IMR-90 (cell line): ENCODE measurements around the gene MDM4. TPM values are rescaled to one million over a fixed set of nuclear protein-coding genes. Genes with fewer than 3 reads are reported as not detected.
"Not testable (repeated sequence)": the region's sequence is repeated elsewhere in the genome, so short reads cannot be mapped to it uniquely, and the experiment has no call there.

Experiments
- ATAC-seq: fragments of 200-7000 bp; cut with Tn5 transposase; 2 replicates; pipeline ENCODE4 v1.9.1; 2020; ENCODE audit warnings: low read depth, mild to moderate bottlenecking, moderate library complexity
- BruUV-seq: library from RNA; stranded (reverse); fragments of 400-500 nt; replicated peaks from 2 replicates; lab custom pipeline; 2021; lab: Mats Ljungman, UMichigan
- CTCF ChIA-PET: fragments of 300-600 bp; formaldehyde crosslinking; extraction: SDS; loops from one replicate; lab custom pipeline; 2021; ENCODE audit warnings: antibody characterized with exemption; lab: Yijun Ruan, JAX
- POLR2A ChIA-PET: fragments of 300-600 bp; sonication (Branson Sonifier 250); formaldehyde crosslinking; loops from one replicate; lab custom pipeline; 2022; ENCODE audit warnings: antibody characterized with exemption; ENCODE audit not compliant: unreplicated experiment; lab: Charles Lee
- DNase-seq: peaks from one replicate; pipeline ENCODE4 v3.0.0; 2013
- H2AFZ ChIP-seq: replicated peaks from 2 replicates; pipeline ENCODE3; 2013; ENCODE audit warnings: low read length, mild to moderate bottlenecking; ENCODE audit not compliant: poor library complexity
- H2AK5ac ChIP-seq: 2 replicates; pipeline ENCODE4 v1.6.1; 2013; ENCODE audit warnings: low read depth, low read length, inconsistent platforms
- H2AK9ac ChIP-seq: replicated peaks from 2 replicates; pipeline ENCODE3; 2013; ENCODE audit warnings: mild to moderate bottlenecking, low read depth, low read length, moderate library complexity; ENCODE audit not compliant: poor library complexity
- H2BK120ac ChIP-seq: 2 replicates; pipeline ENCODE4 v1.6.1; 2013; ENCODE audit warnings: low read depth, low read length, inconsistent platforms
- H2BK15ac ChIP-seq: 3 replicates; pipeline ENCODE4 v1.6.1; 2013; ENCODE audit warnings: low read depth, low read length, inconsistent platforms
- H2BK20ac ChIP-seq: 2 replicates; pipeline ENCODE4 v1.6.1; 2013; ENCODE audit warnings: low read depth, mild to moderate bottlenecking, inconsistent platforms, low read length, moderate library complexity
- H2BK5ac ChIP-seq: 2 replicates; pipeline ENCODE4 v1.6.1; 2013; ENCODE audit warnings: mild to moderate bottlenecking, low read depth, low read length, inconsistent platforms; ENCODE audit not compliant: poor library complexity, severe bottlenecking
- H3K14ac ChIP-seq: replicated peaks from 2 replicates; pipeline ENCODE4 v1.6.1; 2013; ENCODE audit warnings: low read depth, low read length, inconsistent platforms
- H3K18ac ChIP-seq: 2 replicates; pipeline ENCODE4 v1.6.1; 2013; ENCODE audit warnings: low read depth, low read length, control low read depth
- H3K23ac ChIP-seq: 2 replicates; pipeline ENCODE4 v1.6.1; 2013; ENCODE audit warnings: low read depth, low read length, inconsistent platforms
- H3K27ac ChIP-seq: 2 replicates; pipeline ENCODE4 v1.5.1; 2013; ENCODE audit warnings: mild to moderate bottlenecking, control low read depth, low read length; ENCODE audit not compliant: insufficient read depth
- H3K27me3 ChIP-seq: 2 replicates; pipeline ENCODE4 v1.6.1; 2013; ENCODE audit warnings: low read length; ENCODE audit not compliant: control insufficient read depth, insufficient read depth
- H3K36me3 ChIP-seq: 2 replicates; pipeline ENCODE4 v1.6.1; 2013; ENCODE audit warnings: low read length, mixed read lengths; ENCODE audit not compliant: control insufficient read depth, insufficient read depth
- H3K4ac ChIP-seq: 2 replicates; pipeline ENCODE4 v1.6.1; 2013; ENCODE audit warnings: low read depth, low read length, inconsistent platforms
- H3K4me1 ChIP-seq: 2 replicates; pipeline ENCODE4 v1.6.1; 2013; ENCODE audit warnings: low read length, mixed read lengths; ENCODE audit not compliant: control insufficient read depth, insufficient read depth
- H3K4me2 ChIP-seq: 2 replicates; pipeline ENCODE4 v1.6.1; 2013; ENCODE audit warnings: low read depth, mild to moderate bottlenecking, control low read depth, low read length, moderate library complexity
- H3K4me3 ChIP-seq: 2 replicates; pipeline ENCODE4 v1.5.1; 2013; ENCODE audit warnings: low read depth, mild to moderate bottlenecking, control low read depth, low read length, moderate library complexity; ENCODE audit not compliant: insufficient read depth
- H3K56ac ChIP-seq: 2 replicates; pipeline ENCODE4 v1.6.1; 2013; ENCODE audit warnings: low read length, inconsistent platforms; ENCODE audit not compliant: insufficient read depth; ENCODE audit errors: extremely low read depth
- H3K79me1 ChIP-seq, 2 experiments: 2 replicates each; pipeline ENCODE4 v1.6.1; 2013; ENCODE audit warnings: low read length in 2 of 2, inconsistent platforms in 1 of 2, low read depth in 1 of 2
- H3K9ac ChIP-seq: 2 replicates; pipeline ENCODE4 v1.6.1; 2013; ENCODE audit warnings: low read depth, low read length, control low read depth
- H3K9me1 ChIP-seq: 2 replicates; pipeline ENCODE4 v1.6.1; 2013; ENCODE audit warnings: low read length, inconsistent platforms; ENCODE audit not compliant: insufficient read depth
- H3K9me3 ChIP-seq: 2 replicates; pipeline ENCODE4 v1.6.1; 2013; ENCODE audit warnings: low read length; ENCODE audit not compliant: control insufficient read depth, insufficient read depth
- H4K20me1 ChIP-seq: 2 replicates; pipeline ENCODE4 v1.6.1; 2013; ENCODE audit warnings: low read length, inconsistent platforms; ENCODE audit not compliant: insufficient read depth
- H4K5ac ChIP-seq: 2 replicates; pipeline ENCODE4 v1.6.1; 2013; ENCODE audit warnings: mild to moderate bottlenecking, low read depth, low read length, control low read depth
- H4K8ac ChIP-seq, 2 experiments: 2 replicates each; pipeline ENCODE4 v1.6.1; 2013; ENCODE audit warnings: low read depth in 2 of 2, low read length in 2 of 2, control low read depth in 1 of 2, inconsistent platforms in 1 of 2
- H4K91ac ChIP-seq: 2 replicates; pipeline ENCODE4 v1.6.1; 2013; ENCODE audit warnings: low read depth, low read length, inconsistent platforms; ENCODE audit not compliant: insufficient read depth
- MAFK ChIP-seq: IDR thresholded peaks from 2 replicates; pipeline ENCODE4 v1.6.1; 2012; ENCODE audit warnings: low read depth, low read length, improper control_type of control experiment
- MAZ ChIP-seq: IDR thresholded peaks from 2 replicates; pipeline ENCODE4 v1.6.1; 2012; ENCODE audit warnings: low read depth, mild to moderate bottlenecking, low read length, improper control_type of control experiment, moderate library complexity, borderline replicate concordance
- RAD21 ChIP-seq: IDR thresholded peaks from 2 replicates; pipeline ENCODE4 v1.6.1; 2012; ENCODE audit warnings: low read length, improper control_type of control experiment
- WGBS, 2 experiments: methylation state at CpG; one replicate each; pipeline versions ENCODE4 v1.1.5 to v1.1.7; 2013; ENCODE audit warnings: missing lambda C conversion rate in 2 of 2; ENCODE audit not compliant: insufficient read length in 1 of 2; ENCODE audit errors: extremely low coverage in 2 of 2; 5-methylcytosine and 5-hydroxymethylcytosine counted together
- dilution Hi-C: fragments of 300-500 bp; cut with HindIII; formaldehyde crosslinking; loops from one replicate; pipeline ENCODE4 v1.14.3; 2018; ENCODE audit warnings: low sequenced_read_pairs; ENCODE audit not compliant: unreplicated experiment
- in situ Hi-C: fragments of 300-500 bp; cut with MboI; formaldehyde crosslinking; loops from 3 replicates; pipeline ENCODE4 v1.14.3; 2019; ENCODE audit warnings: low sequenced_read_pairs, inconsistent platforms, mixed read lengths
- intact Hi-C: fragments of 100-400 bp; cut with micrococcal nuclease; formaldehyde crosslinking; loops from 2 replicates; pipeline ENCODE4 v1.10.0; 2022
- polyA plus RNA-seq, 3 experiments: library from polyadenylated mRNA; depleted of rRNA; stranded (reverse); fragments of >200 nt; gene quantifications; 2 replicates each; pipeline ENCODE4 v1.2.3, GENCODE V29; 2012; ENCODE audit warnings: low replicate concordance in 1 of 3
- total RNA-seq: library from RNA; depleted of rRNA; stranded (reverse); fragments of >200 nt; gene quantifications from 2 replicates; pipeline ENCODE4 v1.2.3, GENCODE V29; 2012

Gene MDM4
- total and polyA plus RNA-seq, 2 of the 4 experiments (the other 2 are of a cell fraction), result 7.4 to 20.1 TPM

DNA sequence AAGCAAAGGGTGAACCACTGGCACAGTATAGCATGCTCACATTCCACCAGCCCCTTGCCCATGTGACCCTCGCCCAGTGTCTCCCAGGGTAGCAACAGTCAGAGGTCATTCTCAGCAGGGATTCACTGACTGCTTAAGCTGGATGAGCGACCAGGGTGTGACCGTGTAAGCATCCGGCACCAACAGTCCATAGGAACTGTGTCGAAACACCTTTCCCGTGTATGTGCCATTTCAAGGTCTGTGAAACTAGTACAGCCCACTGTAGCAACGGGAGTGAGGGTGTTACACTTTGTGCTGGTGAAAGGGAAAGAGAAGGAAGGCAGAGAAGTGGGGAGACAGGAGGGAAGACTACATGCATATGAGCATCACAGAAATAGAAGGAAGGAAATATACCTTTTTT is 32.4 kb upstream of the MDM4 start:
- Histone ChIP-seq H2AFZ (no peak overlapping the region), H4K8ac (no peak overlapping the region), H3K18ac (no peak overlapping the region), H4K5ac (no peak overlapping the region), H3K23ac (no peak overlapping the region), H3K36me3 (no peaks in the 10 kb centered on the region), H3K9me1 (no peaks in the 10 kb centered on the region), H3K27me3 (peaks cover 8% of the 10 kb centered on the region), H4K91ac (no peak overlapping the region), H2AK9ac (no peak overlapping the region), H2BK15ac (no peak overlapping the region), H3K56ac (no peak overlapping the region), H3K4me1 (no peaks in the 10 kb centered on the region), H3K9ac (no peak overlapping the region; the same call in 1 of the 2 replicates), H2BK120ac (no peak overlapping the region), H3K14ac (no peak overlapping the region), H4K20me1 (no peaks in the 10 kb centered on the region), H3K4me3 (no peak overlapping the region), H2BK20ac (no peak overlapping the region), H3K9me3 (no peaks in the 10 kb centered on the region), H3K4ac (no peak overlapping the region), H3K4me2 (no peak overlapping the region), H3K27ac (no peak overlapping the region), H2AK5ac (no peak overlapping the region), H2BK5ac (no peak overlapping the region), H3K79me1 (no peaks in the 10 kb centered on the region)
- dilution Hi-C loops, result no loop called here
- WGBS, 2 experiments, result 90% methylated on average over 2 of the region's 7 CpGs; no CpG with 5 or more reads in 1 of the 2 experiments
- ATAC-seq (no peak), DNase-seq (no peak)
- intact Hi-C loops, result no loop called here
- no TSS peak for BruUV-seq
- ChIA-PET POLR2A (no interaction called here), CTCF (no interaction called here)
- TF ChIP-seq MAZ (no peak), MAFK (no peak), RAD21 (no peak)
- in situ Hi-C loops, result no loop called here

DNA sequence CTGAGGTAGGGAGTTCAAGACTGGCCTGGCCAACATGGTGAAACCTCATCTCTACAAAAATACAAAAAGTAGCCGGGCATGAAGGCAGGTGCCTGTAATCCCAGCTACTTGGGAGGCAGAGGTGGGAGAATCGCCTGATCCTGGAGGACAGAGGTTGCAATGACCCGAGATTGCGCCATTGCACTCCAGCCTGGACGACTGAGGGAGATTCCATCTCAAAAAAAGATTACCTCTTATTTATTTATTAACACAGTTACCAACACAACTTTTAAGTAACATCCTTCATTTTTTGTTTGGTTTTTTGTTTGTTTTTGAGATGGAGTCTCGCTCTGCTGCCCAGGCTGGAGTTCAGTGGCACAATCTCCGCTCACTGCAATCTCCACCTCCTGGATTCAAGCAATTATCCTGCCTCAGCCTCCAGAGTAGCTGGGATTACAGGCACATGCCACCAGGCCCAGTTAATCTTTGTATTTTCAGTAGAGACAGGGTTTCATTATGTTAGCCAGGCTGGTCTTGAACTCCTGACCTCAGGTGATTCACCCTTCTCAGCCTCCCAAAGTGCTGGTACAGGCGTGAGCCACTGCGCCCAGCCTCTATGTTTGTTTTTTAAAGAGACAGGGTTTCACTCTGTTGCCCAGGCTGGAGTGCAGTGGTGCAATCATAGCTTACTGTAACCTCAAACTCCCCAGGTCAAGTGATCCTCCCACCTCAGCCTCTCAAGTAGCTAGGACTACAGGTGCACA is 29.5 kb upstream of the MDM4 start:
- H2BK5ac ChIP-seq, H3K9ac ChIP-seq, H3K4me3 ChIP-seq, H3K56ac ChIP-seq, H4K5ac ChIP-seq, POLR2A ChIA-PET, H4K8ac ChIP-seq, H2BK120ac ChIP-seq, DNase-seq, H3K23ac ChIP-seq, H3K9me1 ChIP-seq, H3K9me3 ChIP-seq, H3K14ac ChIP-seq, in situ Hi-C loops, H2AK9ac ChIP-seq, H3K4me1 ChIP-seq, CTCF ChIA-PET, H2BK20ac ChIP-seq, ATAC-seq, H3K18ac ChIP-seq, dilution Hi-C loops, H2AK5ac ChIP-seq, H4K20me1 ChIP-seq, intact Hi-C loops, H3K4me2 ChIP-seq, H3K27ac ChIP-seq, H2AFZ ChIP-seq, H2BK15ac ChIP-seq, H4K91ac ChIP-seq, H3K4ac ChIP-seq, H3K79me1 ChIP-seq, BruUV-seq, H3K36me3 ChIP-seq, H3K27me3 ChIP-seq: not testable (repeated sequence)
- no CpG with 5 or more reads among the region's 9 CpGs for whole genome bisulfite sequencing, 2 experiments
